HG02588 (cell line): Measurements from ENCODE around the gene KIAA2012.
"Not testable (repeated sequence)": the region's sequence is repeated elsewhere in the genome, so short reads cannot be mapped to it uniquely, and the experiment has no call there.

Experiments used
- ATAC-seq: cut with Tn5 transposase; IDR thresholded peaks from one replicate; pipeline ENCODE4 v1.9.1; 2021; ENCODE audit warnings: mild to moderate bottlenecking, moderate library complexity; ENCODE audit not compliant: unreplicated experiment

Gene KIAA2012

GRCh38 chr2:202113571-202114142 lies 40.6 kb downstream of the KIAA2012 start:
- ATAC-seq = no peak

- no peak for ATAC-seq
Observed at GRCh38 chr2:202114291-202114690, 41.2 kb downstream of the KIAA2012 start.

GRCh38 chr2:202114795-202115194 lies 41.7 kb downstream of the KIAA2012 start:
- no peak for ATAC-seq

DNA sequence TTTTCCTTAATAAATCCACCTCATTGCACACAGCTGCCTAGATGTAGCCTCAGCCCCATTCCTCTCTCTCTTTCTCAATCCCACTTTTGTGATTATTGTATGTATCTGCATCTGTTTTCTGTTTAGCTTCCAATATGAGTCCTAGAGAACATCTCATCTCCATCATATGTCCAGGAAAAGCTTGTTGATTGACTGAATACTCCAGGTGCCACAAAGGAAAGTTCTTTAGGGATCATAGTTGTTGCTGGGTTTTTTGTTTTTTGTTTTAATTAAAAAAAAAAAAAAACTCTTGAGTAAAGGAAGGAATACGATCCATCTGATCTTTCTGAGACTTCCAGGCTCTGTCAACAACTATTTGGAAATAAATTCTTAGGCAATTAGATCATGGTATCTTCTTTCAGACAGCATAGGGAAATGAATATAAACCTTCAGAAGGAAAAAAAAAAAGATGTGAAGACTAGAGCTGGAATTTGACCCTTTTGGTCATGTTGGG lies 42.5 kb downstream of the KIAA2012 start:
- ATAC-seq = no peak

DNA sequence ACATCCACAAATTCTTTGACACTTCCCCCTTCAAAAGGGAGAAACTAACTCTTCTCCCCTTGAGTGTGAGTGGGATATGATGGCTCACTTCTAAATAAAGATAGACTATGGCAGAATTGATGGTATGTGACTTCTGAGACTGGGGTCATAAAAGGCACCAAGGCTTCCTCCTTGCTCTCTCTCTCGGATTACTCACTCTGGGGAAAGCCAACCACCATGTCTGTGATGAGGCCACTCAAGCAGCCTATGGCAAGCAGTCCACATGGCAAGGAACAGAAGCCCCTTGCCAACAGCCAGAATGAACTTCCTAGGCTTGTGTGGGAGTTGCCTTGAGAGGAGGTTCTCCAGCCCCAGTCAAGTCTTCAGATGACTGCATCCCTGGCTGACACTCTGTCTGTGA lies 43.6 kb downstream of the KIAA2012 start:
- no peak for ATAC-seq

GRCh38 chr2:202118168-202118567 lies 45.1 kb downstream of the KIAA2012 start:
- no peak for ATAC-seq

DNA sequence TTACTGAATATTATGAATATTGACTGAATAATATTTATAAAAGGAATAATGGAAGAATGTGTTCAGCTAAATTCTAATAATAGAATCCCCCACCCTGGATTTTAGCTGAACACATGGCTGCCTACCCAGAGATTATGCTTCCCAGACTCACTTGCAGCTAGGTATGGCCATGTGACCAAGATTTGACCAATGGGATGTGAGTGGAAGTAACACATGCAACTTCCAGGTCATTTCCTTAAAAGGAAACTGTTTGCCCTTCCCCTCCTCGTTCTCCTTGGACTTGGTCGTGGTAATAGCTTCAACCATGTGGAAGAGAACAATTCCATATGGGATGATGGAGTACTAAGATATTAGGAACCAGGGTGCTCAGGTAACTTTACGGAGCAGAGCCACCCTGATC lies 47.8 kb downstream of the KIAA2012 start:
- no peak for ATAC-seq

DNA sequence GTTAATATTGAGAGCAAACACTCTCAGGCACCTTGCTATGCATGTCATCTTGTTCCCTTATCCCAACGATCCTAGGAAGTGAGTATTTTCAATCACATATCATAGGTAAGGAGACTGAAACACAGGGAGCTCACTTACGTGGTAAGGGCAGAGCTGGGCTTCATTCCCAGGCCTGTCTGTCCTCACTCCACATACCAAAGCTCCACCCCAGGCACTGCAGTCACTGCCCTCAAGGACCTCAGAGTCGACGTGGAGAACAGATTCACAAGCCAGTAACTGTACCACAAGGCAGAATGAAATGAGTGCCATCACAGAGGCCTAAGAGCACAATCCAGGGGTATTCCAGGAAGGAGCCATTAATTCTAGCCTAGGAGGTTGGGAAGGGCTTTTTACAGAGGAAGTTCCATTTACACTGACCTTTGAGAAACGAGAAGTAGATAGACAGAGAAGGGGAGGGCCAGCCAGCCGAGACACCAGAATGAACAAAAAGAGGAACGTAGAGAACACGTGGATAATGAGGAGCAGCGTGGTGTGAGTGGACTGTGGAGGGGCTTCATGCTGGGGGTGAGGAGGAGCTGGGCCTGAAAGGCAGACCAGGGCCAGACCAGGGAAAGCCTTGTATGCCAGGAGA lies 48.6 kb downstream of the KIAA2012 start:
- ATAC-seq = no peak

GRCh38 chr2:202122163-202122540 lies 49.1 kb downstream of the KIAA2012 start:
- ATAC-seq = no peak

- ATAC-seq = no peak
Observed at GRCh38 chr2:202122980-202123720, 50.1 kb downstream of the KIAA2012 start.

- no peak for ATAC-seq
Observed at GRCh38 chr2:202124286-202124685, 51.2 kb downstream of the KIAA2012 start.

DNA sequence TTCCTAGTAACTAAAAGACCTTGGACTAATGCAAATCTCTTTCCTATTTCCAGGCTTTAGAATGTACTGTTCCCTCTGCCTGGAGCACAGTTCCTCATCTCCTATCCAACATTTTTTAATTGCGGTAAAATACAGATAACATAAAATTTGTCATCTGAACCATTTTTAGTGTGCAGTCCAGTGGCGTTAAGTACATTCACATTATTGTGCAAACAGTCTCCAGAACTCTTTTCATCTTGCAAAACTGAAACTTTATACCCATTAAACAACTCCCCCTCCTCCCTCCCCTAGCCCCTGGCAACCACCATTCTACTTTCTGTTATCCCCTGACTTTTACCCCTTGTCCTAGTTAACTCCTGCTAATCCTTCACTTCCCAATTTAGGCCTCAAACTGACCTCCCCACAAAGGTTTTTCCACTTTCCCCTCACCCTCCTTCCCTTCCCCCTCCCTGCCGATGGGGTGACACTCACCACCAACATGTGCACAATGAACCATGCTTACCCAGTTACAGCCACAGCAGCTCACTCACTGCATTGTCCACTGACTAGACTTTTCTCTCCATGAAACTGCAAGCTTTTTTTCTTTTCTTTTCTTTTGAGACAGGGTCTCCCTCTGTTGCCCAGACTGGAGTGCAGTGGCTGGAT lies 54.8 kb downstream of the KIAA2012 start:
- no peak for ATAC-seq

- no peak for ATAC-seq
Observed at GRCh38 chr2:202129841-202130240, 56.8 kb downstream of the KIAA2012 start.

DNA sequence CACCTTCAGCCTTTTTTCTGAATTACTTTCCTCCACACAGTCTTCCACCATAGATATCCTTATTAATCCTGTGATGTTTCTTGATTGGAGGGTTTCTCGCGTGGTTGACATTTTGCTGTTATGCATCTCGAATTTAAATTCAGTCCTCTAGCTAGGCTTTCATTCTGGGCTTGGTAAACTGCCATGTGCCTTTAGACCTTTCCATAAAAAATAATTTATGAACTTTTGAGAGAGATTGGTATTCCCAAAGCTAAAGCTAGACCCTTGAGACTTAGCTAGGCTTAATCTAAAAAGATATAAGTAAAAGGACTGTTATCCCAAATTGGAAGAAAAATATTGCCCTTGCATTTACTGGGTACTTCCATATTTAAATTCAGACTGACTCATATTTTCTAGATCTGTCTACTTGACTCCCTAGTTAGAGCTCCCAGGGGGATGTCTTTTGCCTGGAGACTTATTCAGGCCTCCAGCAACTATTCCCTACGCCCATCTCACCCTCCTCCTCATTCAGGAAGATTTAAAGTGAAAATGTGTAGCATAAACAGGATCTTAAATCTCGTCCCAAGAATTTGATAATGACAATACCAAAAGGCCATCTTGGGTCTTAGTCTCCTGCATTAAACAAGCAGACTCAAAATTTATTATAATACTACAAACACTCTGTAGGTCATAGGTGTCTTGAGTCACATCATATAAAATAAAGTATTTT lies 60.3 kb downstream of the KIAA2012 start:
- no peak for ATAC-seq

- no peak for ATAC-seq
Observed at GRCh38 chr2:202133909-202134265, 60.8 kb downstream of the KIAA2012 start.

DNA sequence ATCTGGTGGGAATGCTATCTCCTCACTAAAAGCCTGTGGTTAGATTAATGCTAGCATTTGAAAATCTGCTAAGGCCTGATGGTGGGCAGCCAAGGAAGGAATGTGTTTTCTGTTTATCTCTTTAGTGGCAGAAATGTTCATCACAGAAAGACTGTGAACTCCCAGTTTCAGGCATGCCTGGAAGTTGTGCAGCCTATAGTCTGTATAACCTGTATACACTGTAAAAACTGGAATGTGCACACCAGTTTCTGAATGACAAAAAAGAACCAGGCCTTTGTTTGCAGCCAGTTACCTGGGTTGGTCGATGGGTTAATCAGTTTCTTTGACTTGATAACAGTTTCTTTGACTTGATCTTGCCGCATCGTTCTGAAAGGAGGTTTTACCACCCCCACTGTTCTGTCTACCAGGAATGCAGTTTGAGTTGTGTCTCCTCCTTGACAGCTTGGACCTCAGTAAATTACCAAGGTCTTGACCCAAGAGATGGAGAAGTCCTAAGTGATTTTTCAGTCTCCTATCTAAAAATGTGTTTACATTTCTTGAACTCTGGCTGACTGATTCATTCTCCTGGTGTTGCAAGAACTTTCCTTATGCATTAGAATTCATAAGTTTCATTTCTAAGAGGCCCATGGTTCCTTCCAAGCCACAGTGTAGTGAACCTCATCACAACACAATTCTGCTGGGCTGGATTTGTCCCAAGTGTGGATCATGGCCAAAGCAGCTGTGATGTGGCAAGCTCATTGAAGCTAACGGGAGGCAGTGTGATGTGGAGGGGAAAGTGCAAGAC lies 62.2 kb downstream of the KIAA2012 start:
- ATAC-seq = no peak

- ATAC-seq = not testable (repeated sequence)
Observed at GRCh38 chr2:202136039-202136438, 63.0 kb downstream of the KIAA2012 start.

DNA sequence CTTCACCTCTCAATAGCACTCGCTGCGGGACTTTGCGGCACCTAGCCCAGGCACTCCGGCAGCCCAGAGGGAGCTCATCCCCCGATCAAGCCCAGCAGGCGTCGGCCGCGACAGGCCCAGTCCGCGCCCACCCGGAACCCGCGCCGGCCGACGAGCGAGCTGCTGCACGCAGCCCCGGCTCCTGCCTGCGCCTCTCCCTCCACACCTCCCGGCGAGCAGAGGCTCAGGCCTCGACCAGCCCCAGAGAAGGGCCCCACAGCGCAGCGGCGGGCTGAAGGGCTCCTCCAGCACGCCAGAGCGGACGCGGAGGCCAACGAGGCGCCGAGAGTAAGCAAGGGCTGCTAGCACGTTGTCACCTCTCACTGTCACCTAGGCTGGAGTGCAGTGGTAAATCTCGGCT lies 63.5 kb downstream of the KIAA2012 start:
- no peak for ATAC-seq

DNA sequence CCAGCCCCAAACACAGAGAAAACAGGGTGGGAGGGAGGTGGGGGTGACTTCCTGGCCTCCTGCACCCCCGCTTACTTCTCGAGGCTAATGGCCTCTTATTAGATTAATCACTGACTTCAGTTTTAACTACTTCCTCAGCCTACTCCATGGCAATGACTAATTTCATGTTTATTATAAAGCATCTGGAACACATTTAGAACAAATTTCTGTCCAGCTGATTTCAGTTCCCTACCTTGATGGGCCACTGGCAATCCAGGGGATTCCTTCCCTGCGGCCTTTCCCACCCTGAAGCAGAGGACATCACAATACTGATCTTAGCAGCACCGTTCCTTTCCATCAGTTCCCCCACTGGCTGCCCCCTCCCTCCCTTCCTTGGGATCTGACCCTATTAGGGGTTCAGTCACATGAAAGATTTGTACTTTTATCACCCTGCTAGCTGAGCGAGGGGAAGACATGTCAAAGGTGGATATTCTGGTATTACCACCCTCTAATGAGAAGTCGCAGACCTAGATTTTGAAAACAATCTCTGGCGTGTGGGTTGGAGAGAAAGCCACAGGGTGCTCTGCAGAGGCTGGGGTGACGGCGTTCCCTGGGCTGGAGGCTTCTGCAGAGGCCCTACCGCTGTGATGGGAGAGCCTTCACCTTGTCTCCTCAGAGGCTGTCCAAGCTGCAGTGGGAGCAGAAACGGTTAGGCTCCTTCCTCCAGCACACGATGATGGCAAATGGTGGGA lies 67.6 kb downstream of the KIAA2012 start:
- no peak for ATAC-seq
